Measurements from ENCODE around the gene KIAA0513.

- no peak for TF ChIP-seq CTCF (conservative IDR thresholded peaks at IDR 0.05; ENCODE audit: low read depth, low read length)
- no peak for TF ChIP-seq EZH2 (IDR thresholded peaks at IDR 0.05; ENCODE audit: borderline replicate concordance, low read depth, low read length, poor library complexity, severe bottlenecking)
These were observed 36.8 kb upstream of the KIAA0513 start for GRCh38 chr16:84990782-84991181.
